GM21447 (cell line): ENCODE data around the gene ADAM10.
"Not testable (repeated sequence)": the region's sequence is repeated elsewhere in the genome, so short reads cannot be mapped to it uniquely, and the experiment has no call there.

Source experiments
- ATAC-seq: cut with Tn5 transposase; IDR thresholded peaks from one replicate; pipeline ENCODE4 v1.9.1; 2021; ENCODE audit not compliant: unreplicated experiment

Gene ADAM10

GRCh38 chr15:58622877-58623276 lies 126.6 kb downstream of the ADAM10 start:
- no peak for ATAC-seq

GRCh38 chr15:58620268-58620667 lies 129.2 kb downstream of the ADAM10 start:
- ATAC-seq, result not testable (repeated sequence)

- ATAC-seq, result no peak
These were observed 133.3 kb downstream of the ADAM10 start for GRCh38 chr15:58616171-58616570.

- no peak for ATAC-seq
These were observed 137.5 kb downstream of the ADAM10 start for GRCh38 chr15:58611731-58612676.

- no peak for ATAC-seq
These were observed 140.8 kb downstream of the ADAM10 start for GRCh38 chr15:58608711-58609110.

DNA sequence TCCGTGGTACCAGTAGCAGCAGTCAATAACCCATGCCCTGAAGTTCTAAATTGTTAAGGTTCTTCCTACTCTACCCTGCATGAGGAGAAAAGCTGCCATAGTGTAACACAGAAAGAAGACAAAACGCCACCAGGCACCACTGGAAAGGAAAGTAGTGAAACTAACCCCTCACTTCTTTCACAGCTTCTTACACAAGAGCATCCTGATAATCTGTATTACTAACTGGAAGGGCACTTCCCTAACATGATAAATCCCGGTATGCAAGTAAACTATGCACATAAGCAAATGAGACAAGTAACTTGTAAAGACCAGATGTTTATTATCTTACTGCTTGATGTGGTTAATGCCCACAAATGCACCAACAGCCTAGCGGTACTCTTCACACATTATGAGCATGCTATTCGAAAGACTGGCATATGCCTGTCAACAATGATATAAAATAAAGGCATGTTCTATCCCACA lies 141.3 kb downstream of the ADAM10 start:
- no peak for ATAC-seq

DNA sequence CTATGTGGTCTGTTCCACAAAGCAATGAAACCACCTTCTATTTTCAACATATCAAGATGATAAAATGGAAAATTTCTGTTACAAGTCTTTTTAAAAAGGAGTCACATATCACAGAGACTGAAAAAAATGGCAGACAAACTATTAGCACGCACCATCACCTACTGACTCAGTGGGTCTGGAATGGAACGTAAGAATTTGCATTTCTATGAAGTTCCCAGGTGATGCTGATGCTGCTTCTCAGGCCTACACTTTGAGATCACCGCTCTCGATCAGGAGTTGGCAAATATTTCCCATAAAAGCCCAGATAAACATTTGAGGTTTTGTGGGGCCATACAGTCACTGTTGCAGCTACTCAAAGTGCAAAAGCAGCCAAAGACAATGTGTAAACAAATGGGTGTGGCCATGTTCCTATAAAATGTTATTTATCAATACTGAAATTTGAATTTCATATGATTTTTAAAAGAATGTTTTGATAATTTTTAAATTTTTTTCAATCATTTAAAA lies 142.9 kb downstream of the ADAM10 start:
- ATAC-seq, result no peak

- no peak for ATAC-seq
These were observed 143.5 kb downstream of the ADAM10 start for GRCh38 chr15:58605931-58606530.

DNA sequence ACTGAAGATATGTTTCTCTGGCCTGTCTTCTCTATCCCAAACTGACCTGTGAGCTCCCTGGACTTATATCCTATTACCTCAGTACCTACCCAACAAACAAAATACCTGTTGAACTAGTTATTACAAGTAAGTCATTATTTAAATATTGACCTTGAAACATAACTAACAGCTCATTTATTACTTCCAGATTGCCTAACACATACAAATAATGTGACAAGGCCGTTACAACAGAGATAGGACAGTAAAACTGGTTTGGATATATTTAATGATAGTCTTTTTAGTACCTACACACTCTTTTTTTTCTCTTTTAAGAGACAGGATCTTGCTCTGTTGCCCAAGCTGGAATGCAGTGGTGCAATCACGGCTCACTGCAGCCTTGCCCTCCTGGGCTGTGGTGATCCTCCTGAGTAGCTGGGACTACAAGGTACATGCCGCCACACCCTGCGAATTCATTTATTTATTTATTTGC lies 145.0 kb downstream of the ADAM10 start:
- ATAC-seq, result no peak

DNA sequence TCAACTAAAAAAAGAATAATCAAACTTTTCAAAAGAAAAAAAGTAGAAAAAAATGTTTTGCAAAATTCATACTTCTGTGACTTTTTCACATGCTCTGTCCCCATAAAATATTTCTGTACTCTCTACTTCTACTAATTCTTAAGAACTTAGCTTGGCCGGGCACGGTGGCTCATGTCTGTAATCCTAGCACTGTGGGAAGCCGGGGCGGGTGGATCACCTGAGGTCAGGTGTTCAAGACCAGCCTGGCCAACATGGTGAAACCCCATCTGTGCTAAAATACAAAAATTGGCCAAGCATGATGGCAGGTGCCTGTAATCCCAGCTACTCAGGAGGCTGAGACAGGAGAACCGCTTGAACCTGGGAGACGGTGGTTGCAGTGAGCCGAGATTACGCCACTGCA lies 145.6 kb downstream of the ADAM10 start:
- not testable (repeated sequence) for ATAC-seq

DNA sequence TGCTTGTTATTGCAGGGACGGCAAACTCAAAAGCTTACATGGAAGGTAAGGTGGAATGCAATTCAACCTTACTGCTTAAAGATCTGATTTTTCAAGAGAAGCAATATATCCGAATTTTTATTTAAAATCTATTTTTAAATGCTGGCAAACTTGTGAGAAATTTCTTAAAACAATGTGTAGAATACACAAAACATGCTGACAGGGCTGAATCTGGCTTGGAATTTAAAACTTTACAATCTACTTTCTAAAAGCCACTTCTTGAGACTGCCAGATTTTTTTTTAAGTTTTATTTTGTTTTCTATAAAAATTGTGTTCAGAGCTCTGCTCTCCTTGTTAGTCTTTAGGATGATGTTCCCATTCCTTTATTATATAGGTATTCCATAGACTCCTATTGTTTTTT lies 146.7 kb downstream of the ADAM10 start:
- ATAC-seq, result no peak

DNA sequence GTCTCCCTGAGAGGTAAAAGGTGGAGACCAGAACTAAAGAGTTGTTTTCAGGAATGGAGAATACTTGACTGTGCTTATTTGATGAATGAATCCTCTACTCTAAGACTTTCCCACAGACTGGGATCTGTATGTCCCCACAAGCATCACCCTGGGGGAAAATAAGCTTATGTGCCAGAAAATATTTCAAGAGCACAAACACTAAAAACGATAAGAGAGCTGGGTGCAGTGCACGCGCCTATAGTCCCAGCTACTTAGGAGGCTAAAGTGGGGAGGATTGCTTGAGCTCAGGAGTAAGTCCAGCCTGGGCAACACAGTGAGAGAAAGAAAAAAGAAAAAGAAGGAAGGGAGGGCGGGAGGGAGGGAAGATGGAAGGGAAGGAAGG lies 150.7 kb downstream of the ADAM10 start:
- no peak for ATAC-seq

- ATAC-seq, result no peak
These were observed 151.3 kb downstream of the ADAM10 start for GRCh38 chr15:58597943-58598828.

DNA sequence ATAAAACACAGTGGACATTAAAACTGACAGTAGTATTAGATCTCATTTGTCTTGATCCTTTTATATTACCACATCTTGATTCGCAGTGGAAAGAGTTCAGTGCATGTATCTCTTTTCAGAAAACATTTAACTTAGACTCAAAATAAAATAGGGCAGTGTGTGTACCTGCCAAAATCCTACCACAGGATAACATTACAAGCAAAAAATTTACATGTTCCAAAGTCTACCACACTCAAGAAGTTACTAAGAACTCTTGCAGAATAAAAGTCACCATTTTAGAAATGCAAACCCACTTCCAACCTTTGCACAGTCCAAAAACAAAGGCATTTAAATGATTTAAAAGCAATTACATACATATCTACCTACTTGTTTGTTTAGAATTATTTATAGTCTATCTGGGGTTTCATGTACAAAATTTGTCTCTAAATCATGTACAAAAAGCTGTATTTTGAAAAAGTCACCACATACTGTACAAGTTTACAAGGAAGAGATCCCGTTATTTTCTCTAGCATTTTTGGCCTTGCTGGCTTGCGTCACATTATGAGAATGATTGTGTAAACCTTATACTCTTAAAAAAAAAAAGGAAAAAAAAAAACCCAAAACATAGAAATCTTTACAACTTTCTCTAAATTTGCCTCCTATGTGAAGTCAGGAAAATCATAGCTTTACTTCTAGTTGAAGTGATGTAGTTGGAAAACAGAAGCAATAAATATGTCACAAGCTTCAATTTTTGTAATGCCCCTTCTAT lies 153.8 kb downstream of the ADAM10 start:
- no peak for ATAC-seq

GRCh38 chr15:58594898-58595297 lies 154.6 kb downstream of the ADAM10 start:
- ATAC-seq, result no peak

DNA sequence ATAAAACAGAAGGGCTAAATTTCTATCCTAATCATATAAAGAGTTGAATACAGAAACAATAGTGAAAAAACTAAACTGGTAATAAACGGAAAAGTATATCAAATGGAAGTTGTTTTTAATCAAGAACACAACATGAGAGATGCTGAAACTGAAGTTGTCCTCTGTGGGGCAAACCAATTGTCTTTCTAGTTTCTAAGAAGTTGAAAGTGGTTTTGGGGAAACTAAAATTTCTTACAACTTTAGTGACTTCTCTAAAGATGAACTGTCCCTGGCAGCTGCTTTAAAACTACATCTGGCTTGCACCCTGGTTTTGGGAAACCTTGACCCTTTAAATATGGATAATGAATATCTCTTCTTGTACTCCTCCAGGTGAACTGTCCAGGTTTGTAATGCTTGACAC lies 155.6 kb downstream of the ADAM10 start:
- ATAC-seq, result no peak

DNA sequence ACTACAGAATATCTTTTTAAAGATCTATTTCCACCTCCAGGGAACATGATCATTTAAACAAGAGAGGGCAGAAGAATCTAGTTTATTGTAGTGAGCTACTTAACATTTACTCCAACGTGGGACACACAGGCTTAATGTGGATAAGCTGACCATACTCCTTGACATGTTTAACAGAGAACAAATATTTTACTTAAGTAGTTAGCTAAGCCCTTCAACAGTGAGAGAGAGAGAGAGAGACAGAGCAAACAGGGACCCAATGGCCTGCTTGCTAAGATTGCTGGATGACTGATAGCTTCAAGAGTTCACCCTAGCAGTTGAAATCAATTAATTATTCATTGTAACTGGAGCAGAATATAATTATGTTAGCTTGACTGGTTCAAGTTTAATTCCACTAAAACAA lies 158.6 kb downstream of the ADAM10 start:
- ATAC-seq, result no peak

DNA sequence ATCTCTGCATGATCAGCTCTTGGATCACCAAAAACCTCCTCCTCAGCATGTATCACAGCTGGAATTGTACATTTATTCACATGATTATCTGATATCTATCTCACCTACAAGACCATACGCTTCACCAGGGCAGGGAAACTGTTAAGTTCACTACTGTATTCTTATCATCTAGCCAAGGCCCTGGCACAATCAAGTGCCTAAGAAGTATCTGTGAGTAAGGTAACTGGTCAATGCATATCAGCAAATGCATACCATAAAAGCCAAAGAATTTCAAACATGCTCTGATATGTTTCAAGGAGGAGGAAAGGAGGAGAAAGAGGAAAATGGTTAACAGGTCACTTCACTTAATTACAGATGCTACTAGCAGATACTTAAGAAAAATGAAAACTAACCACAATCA lies 159.3 kb downstream of the ADAM10 start:
- ATAC-seq, result no peak

- no peak for ATAC-seq
These were observed 160.5 kb downstream of the ADAM10 start for GRCh38 chr15:58589047-58589446.

DNA sequence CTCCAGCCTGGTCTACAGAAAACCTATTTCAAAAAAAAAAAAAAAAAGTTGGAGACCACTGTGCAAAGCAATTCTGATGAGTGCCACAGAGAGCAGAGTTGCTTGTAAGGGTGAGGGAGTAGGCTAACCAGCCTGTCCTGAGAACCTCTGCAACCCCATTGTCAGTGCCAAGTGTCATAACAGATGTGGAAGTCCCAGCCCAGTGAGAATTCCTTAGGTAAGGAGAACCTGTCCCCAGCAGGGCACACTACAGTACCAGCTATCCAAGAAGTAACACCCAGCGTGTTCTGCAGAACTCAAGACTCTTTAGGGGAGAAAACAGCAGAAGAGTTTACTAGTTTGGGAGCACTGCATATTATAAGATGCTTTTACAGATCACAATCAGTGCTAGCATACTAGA lies 161.4 kb downstream of the ADAM10 start:
- no peak for ATAC-seq
